ENCODE data around the gene ASAH2B. TPM values are rescaled to one million over a fixed set of nuclear protein-coding genes. Genes with fewer than 3 reads are reported as not detected.
"Not testable (repeated sequence)": the region's sequence is repeated elsewhere in the genome, so short reads cannot be mapped to it uniquely, and the experiment has no call there.

ASAH2B gene
- total RNA-seq, result 7.3 and 9.7 TPM in 2 replicates
- long read RNA-seq, full-length matches to known transcripts, result 30 of 50 reads
- long read RNA-seq, partial matches to known transcripts, result 4 of 50 reads
- long read RNA-seq, other reads (novel, unspliced or antisense), result 16 of 50 reads

DNA sequence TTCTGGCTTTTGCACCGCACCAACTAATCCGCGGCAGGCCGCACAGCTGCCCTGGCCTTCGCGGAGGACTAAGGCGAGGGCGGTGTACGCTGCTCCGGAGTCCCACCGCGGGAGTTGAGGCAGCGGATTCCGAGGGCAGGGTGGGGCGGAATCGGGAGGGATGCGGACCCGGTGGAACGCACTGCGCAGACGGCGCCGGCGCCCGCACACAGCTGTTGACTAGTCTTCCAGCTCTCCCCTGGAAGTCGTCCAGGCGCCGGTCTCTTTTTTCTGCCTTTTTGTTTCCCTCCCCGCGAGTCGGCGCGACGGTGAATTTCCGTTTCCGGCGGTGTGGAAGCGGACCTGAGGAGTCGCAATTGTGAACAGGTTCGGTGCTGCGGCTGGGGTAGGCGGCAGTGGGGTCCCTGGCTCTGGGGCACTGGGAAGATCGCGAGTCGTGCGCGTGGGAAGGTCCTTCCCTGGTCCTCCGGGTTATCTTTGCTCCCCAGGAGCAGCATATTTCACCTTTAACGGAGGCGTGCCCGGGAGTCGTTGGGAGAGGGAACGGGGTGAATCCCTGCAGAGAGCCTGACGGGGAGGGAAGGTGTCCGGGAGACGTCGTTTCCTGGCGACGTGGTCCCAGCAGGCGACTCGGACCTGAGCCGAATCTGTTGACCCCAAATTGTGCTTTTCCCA lies at the start of gene ASAH2B:
Gene ASAH2B, plus strand, starts transcription at position 319 of the 675 bp plus-strand sequence. CDS start 5,195 bp downstream, outside the sequence.
- Mint-ChIP-seq H3K27ac (ENCODE audit: unreplicated experiment) (peak within 1 kb of the TSS; percentile 92), H3K4me3 (peak within 1 kb of the TSS; percentile 98), H3K27me3 (ENCODE audit: low read depth) (peaks cover 34% of the 10 kb centered on the region), H3K36me3 (ENCODE audit: low read depth) (no peaks in the 10 kb centered on the region), H3K4me1 (peaks cover 20% of the 10 kb centered on the region), H3K9me3 (peaks cover 2% of the 10 kb centered on the region)
- peak; percentile 67 for DNase-seq (ENCODE audit: low read depth, low spot score)
- TF ChIP-seq, protein P1, sequence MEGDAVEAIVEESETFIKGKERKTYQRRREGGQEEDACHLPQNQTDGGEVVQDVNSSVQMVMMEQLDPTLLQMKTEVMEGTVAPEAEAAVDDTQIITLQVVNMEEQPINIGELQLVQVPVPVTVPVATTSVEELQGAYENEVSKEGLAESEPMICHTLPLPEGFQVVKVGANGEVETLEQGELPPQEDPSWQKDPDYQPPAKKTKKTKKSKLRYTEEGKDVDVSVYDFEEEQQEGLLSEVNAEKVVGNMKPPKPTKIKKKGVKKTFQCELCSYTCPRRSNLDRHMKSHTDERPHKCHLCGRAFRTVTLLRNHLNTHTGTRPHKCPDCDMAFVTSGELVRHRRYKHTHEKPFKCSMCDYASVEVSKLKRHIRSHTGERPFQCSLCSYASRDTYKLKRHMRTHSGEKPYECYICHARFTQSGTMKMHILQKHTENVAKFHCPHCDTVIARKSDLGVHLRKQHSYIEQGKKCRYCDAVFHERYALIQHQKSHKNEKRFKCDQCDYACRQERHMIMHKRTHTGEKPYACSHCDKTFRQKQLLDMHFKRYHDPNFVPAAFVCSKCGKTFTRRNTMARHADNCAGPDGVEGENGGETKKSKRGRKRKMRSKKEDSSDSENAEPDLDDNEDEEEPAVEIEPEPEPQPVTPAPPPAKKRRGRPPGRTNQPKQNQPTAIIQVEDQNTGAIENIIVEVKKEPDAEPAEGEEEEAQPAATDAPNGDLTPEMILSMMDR (conservative IDR thresholded peaks at IDR 0.05), result no peak

- H3K36me3 Mint-ChIP-seq (ENCODE audit: low read depth); H3K27ac Mint-ChIP-seq (ENCODE audit: unreplicated experiment); H3K9me3 Mint-ChIP-seq; DNase-seq (ENCODE audit: low read depth, low spot score); H3K4me3 Mint-ChIP-seq; H3K27me3 Mint-ChIP-seq (ENCODE audit: low read depth); H3K4me1 Mint-ChIP-seq: not testable (repeated sequence)
Observed at GRCh38 chr10:50697819-50698218, 41.9 kb upstream of the ASAH2B start.

GRCh38 chr10:50701947-50702346 lies 37.8 kb upstream of the ASAH2B start:
- not testable (repeated sequence) for H3K4me3 Mint-ChIP-seq; H3K36me3 Mint-ChIP-seq (ENCODE audit: low read depth); H3K27ac Mint-ChIP-seq (ENCODE audit: unreplicated experiment); H3K4me1 Mint-ChIP-seq; DNase-seq (ENCODE audit: low read depth, low spot score); H3K27me3 Mint-ChIP-seq (ENCODE audit: low read depth); H3K9me3 Mint-ChIP-seq

DNA sequence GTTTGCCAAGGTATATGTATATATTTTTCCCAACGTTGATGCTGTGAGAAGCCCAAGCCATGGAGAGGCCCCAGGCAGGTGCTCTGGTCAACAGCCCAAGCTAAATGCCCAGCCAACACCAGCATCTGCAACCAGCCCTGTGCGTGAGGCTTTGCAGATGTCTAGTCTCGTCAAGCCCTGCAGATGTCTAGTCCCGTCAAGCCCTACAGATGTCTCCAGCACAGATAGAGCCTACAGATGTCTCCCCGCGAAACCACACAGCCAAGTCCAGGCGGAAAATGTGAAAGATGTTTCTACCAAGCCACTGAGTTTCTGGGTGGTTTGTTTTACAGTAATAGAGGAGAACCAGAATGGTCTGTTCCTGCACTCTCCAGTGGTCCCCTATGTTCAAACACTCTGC lies 36.7 kb upstream of the ASAH2B start:
- H3K36me3 Mint-ChIP-seq (ENCODE audit: low read depth); DNase-seq (ENCODE audit: low read depth, low spot score); H3K4me3 Mint-ChIP-seq; H3K9me3 Mint-ChIP-seq; H3K27me3 Mint-ChIP-seq (ENCODE audit: low read depth); H3K27ac Mint-ChIP-seq (ENCODE audit: unreplicated experiment); H3K4me1 Mint-ChIP-seq: not testable (repeated sequence)

DNA sequence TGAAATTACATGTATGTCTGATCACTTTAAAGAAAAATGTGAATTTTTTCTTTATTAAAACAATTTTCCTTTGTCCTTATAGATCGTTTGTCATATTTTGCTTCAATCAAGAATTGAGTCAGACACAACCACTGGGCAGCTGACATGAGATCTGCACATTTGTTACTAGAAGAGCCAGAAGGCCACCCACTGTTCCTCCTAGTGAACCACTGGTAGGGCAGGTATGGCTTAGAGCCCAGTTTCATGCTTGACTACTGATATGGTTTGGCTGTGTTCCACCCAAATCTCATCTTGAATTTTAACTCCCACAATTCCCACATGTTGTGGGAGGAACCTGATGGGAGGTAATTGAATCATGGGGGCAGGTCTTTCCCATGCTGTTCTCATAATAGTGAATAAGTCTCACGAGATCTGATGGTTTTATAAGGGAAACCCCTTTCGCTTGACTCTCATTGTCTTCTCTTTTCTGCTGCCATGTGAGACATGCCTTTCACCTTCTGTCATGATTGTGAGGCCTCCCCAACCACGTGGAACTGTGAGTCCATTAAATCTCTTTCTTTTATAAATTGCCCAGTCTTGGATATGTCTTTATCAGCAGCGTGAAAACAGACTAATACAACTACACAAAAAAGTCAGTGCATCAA lies 35.2 kb upstream of the ASAH2B start:
- H3K27me3 Mint-ChIP-seq (ENCODE audit: low read depth); H3K4me1 Mint-ChIP-seq; H3K36me3 Mint-ChIP-seq (ENCODE audit: low read depth); DNase-seq (ENCODE audit: low read depth, low spot score); H3K4me3 Mint-ChIP-seq; H3K27ac Mint-ChIP-seq (ENCODE audit: unreplicated experiment); H3K9me3 Mint-ChIP-seq: not testable (repeated sequence)

GRCh38 chr10:50706006-50706405 lies 33.7 kb upstream of the ASAH2B start:
- not testable (repeated sequence) for H3K9me3 Mint-ChIP-seq; H3K4me1 Mint-ChIP-seq; DNase-seq (ENCODE audit: low read depth, low spot score); H3K27ac Mint-ChIP-seq (ENCODE audit: unreplicated experiment); H3K36me3 Mint-ChIP-seq (ENCODE audit: low read depth); H3K27me3 Mint-ChIP-seq (ENCODE audit: low read depth); H3K4me3 Mint-ChIP-seq

- not testable (repeated sequence) for H3K9me3 Mint-ChIP-seq; H3K27ac Mint-ChIP-seq (ENCODE audit: unreplicated experiment); H3K4me3 Mint-ChIP-seq; DNase-seq (ENCODE audit: low read depth, low spot score); H3K27me3 Mint-ChIP-seq (ENCODE audit: low read depth); H3K4me1 Mint-ChIP-seq; H3K36me3 Mint-ChIP-seq (ENCODE audit: low read depth)
Observed at GRCh38 chr10:50710241-50710640, 29.5 kb upstream of the ASAH2B start.

GRCh38 chr10:50723812-50724211 lies 15.9 kb upstream of the ASAH2B start:
- DNase-seq (ENCODE audit: low read depth, low spot score); H3K4me3 Mint-ChIP-seq; H3K27ac Mint-ChIP-seq (ENCODE audit: unreplicated experiment); H3K9me3 Mint-ChIP-seq; H3K36me3 Mint-ChIP-seq (ENCODE audit: low read depth); H3K4me1 Mint-ChIP-seq: not testable (repeated sequence)
- peaks cover 65% of the 10 kb centered on the region for H3K27me3 Mint-ChIP-seq (ENCODE audit: low read depth)

- not testable (repeated sequence) for H3K9me3 Mint-ChIP-seq; DNase-seq (ENCODE audit: low read depth, low spot score); H3K4me1 Mint-ChIP-seq; H3K4me3 Mint-ChIP-seq; H3K27ac Mint-ChIP-seq (ENCODE audit: unreplicated experiment); H3K36me3 Mint-ChIP-seq (ENCODE audit: low read depth)
- peaks cover 72% of the 10 kb centered on the region for H3K27me3 Mint-ChIP-seq (ENCODE audit: low read depth)
Observed at GRCh38 chr10:50728112-50728511, 11.6 kb upstream of the ASAH2B start.

DNA sequence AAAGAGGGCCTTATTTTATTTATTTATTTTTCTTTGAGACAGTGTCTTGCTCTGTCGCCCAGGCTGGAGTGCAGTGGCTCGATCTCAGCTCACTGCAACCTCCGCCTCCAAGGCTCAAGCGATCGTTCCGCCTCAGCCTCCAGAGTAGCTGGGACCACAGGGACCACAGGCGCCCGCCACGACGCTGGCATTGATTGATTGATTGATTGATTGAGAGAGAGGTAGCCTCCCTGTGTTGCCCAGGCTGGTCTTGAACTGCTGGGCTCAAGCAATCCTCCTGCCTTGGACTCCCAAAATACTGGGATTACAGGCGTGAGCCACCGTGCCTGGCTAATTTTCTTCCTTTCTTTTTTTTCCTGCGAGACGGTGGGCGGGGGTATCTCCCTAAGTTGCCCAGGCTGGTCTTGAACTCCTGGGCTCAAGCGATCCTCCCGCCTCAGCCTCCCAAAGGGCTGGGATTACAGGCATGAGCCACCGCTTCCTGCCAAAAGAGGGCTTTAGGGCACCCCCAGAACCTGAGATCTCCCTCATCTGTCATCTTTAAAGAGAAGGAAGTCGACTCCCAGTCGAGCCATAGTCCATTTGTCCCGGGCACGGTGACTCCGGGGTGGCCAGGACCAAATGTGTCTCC lies 634 bp upstream of the ASAH2B start:
- not testable (repeated sequence) for H3K36me3 Mint-ChIP-seq (ENCODE audit: low read depth); DNase-seq (ENCODE audit: low read depth, low spot score); H3K9me3 Mint-ChIP-seq
- Mint-ChIP-seq H3K4me1 (peaks cover 20% of the 10 kb centered on the region), H3K27me3 (ENCODE audit: low read depth) (peaks cover 40% of the 10 kb centered on the region), H3K27ac (ENCODE audit: unreplicated experiment) (peak overlapping the region; percentile 92), H3K4me3 (peak overlapping the region; percentile 98)

All from neural crest cell (in vitro differentiated cells).